HepG2 (cell line): ENCODE measurements around the gene ATG2A. TPM values are rescaled to one million over a fixed set of nuclear protein-coding genes. Genes with fewer than 3 reads are reported as not detected.

Experiments used
- CEBPG ChIP-seq: IDR thresholded peaks from 2 replicates; pipeline ENCODE4 v1.6.1; 2016
- KDM6A ChIP-seq: IDR thresholded peaks from 2 replicates; pipeline ENCODE4 v1.6.1; 2016; ENCODE audit warnings: low read depth
- NFIB ChIP-seq: sonication (generic); formaldehyde crosslinking; IDR thresholded peaks from 2 replicates; pipeline ENCODE4 v1.9.0; 2021; ENCODE audit warnings: missing genetic modification reagents, mild to moderate bottlenecking, borderline replicate concordance
- NPAS2 ChIP-seq: sonication (generic); formaldehyde crosslinking; IDR thresholded peaks from 2 replicates; pipeline ENCODE4 v1.8.0; 2022; ENCODE audit warnings: mild to moderate bottlenecking, missing genetic modification reagents, borderline replicate concordance
- SOX5 ChIP-seq: IDR thresholded peaks from 2 replicates; pipeline ENCODE4 v1.6.1; 2016; ENCODE audit warnings: borderline replicate concordance
- ZNF496 ChIP-seq: sonication (generic); formaldehyde crosslinking; IDR thresholded peaks from 2 replicates; pipeline ENCODE4 v1.8.1; 2023; ENCODE audit warnings: mild to moderate bottlenecking, moderate library complexity, missing genetic modification reagents; ENCODE audit not compliant: insufficient replicate concordance
- ZNF749 ChIP-seq: sonication (generic); formaldehyde crosslinking; IDR thresholded peaks from 2 replicates; pipeline ENCODE4 v1.8.0; 2022; ENCODE audit warnings: mild to moderate bottlenecking, missing genetic modification reagents, moderate library complexity, borderline replicate concordance
- polyA plus RNA-seq, 8 experiments: library from polyadenylated mRNA; depleted of rRNA in 3 of 8; stranded (reverse) in 7 of 8; unstranded in 1 of 8; fragments of >200 nt; fragmentation: Illumina TruSeq in 4 of 8; extraction: Trizol in 4 of 8; gene quantifications; 2 replicates each; pipeline versions ENCODE4 v1.2.1 to v1.2.3, GENCODE V29; 2011 to 2016; ENCODE audit warnings: low read depth in 4 of 8, missing spikeins in 1 of 8, mixed read lengths in 1 of 8; ENCODE audit not compliant: insufficient read depth in 1 of 8
- total RNA-seq, 5 experiments: library from RNA; depleted of rRNA; stranded (reverse); fragments of >200 nt; fragmentation: Illumina TruSeq; extraction: Trizol; gene quantifications; 2 replicates each; pipeline ENCODE4 v1.2.3, GENCODE V29; 2016; ENCODE audit warnings: low read depth in 1 of 5
- TF ChIP-seq, protein P1 (sequence below): sonication (generic); formaldehyde crosslinking; IDR thresholded peaks from 2 replicates; pipeline ENCODE4 v1.4.0; 2020; ENCODE audit warnings: mild to moderate bottlenecking, missing genetic modification reagents
- TF ChIP-seq, protein P2 (sequence below): sonication (generic); formaldehyde crosslinking; IDR thresholded peaks from 2 replicates; pipeline ENCODE4 v1.4.0; 2020; ENCODE audit warnings: missing genetic modification reagents, low read depth, mild to moderate bottlenecking, borderline replicate concordance
- TF ChIP-seq, protein P3 (sequence below): sonication (generic); formaldehyde crosslinking; IDR thresholded peaks from 2 replicates; pipeline ENCODE4 v1.5.0; 2020; ENCODE audit warnings: mild to moderate bottlenecking, missing genetic modification reagents
- TF ChIP-seq, protein P4 (sequence below): sonication (generic); formaldehyde crosslinking; IDR thresholded peaks from 2 replicates; pipeline ENCODE4 v1.8.0; 2022; ENCODE audit warnings: missing genetic modification reagents, mild to moderate bottlenecking, inconsistent platforms, borderline replicate concordance
- TF ChIP-seq, protein P5 (sequence below): sonication (generic); formaldehyde crosslinking; IDR thresholded peaks from 2 replicates; pipeline ENCODE4 v1.4.0; 2020; ENCODE audit warnings: mild to moderate bottlenecking, missing genetic modification reagents

The ATG2A gene
- total and polyA plus RNA-seq, 2 of the 13 experiments (the other 11 are each of a cell fraction or from before 2014, with no cell fraction given) = 6.7 to 8.0 TPM

DNA sequence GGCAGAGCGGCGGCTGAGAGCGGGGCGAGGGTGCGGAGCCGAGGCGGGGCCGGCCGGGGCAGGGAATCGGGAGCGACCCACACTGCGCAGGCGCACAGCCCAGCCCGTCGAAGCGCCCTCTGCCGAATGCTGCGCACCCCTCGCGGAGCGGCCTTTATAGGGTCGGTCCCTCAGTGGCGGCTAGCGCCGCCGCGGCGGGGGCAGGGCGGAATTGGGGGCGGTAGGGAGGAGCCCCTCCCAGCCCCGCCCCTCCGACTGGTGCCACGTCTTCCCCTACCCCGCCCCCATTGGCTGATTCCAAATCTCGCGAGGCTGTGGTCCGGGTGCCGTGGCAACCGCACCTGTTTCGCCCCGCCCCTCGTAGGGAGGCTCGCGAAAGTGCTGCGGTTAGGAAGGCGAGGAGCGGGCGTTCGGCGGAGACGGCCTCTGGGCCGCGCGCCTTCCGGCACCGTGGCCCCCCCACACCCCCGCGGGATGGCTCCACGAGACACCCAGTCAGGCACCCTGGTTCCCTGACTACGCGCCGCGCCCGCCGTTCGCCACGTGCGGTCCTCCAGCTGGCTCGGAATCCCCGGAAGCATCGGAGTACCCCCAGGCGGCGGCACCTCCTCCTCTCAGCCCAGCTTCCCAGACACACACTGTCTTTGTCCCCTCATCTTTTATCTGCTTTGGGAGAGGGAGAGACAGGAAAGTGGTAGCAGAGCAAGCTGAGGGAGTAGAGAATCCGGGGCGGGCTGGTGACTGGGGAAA lies 38.3 kb downstream of the ATG2A start, which contains the start of gene EHD1 (continued):
- TF ChIP-seq, protein P1, sequence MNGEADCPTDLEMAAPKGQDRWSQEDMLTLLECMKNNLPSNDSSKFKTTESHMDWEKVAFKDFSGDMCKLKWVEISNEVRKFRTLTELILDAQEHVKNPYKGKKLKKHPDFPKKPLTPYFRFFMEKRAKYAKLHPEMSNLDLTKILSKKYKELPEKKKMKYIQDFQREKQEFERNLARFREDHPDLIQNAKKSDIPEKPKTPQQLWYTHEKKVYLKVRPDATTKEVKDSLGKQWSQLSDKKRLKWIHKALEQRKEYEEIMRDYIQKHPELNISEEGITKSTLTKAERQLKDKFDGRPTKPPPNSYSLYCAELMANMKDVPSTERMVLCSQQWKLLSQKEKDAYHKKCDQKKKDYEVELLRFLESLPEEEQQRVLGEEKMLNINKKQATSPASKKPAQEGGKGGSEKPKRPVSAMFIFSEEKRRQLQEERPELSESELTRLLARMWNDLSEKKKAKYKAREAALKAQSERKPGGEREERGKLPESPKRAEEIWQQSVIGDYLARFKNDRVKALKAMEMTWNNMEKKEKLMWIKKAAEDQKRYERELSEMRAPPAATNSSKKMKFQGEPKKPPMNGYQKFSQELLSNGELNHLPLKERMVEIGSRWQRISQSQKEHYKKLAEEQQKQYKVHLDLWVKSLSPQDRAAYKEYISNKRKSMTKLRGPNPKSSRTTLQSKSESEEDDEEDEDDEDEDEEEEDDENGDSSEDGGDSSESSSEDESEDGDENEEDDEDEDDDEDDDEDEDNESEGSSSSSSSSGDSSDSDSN (CRISPR knock-in tag) = peak; percentile 91
- TF ChIP-seq ZNF749 (CRISPR knock-in tag) (no peak; the same call in 1 of the 2 replicates), CEBPG (CRISPR knock-in tag) (no peak), NFIB (CRISPR knock-in tag) (no peak), ZNF496 (CRISPR knock-in tag) (no peak), NPAS2 (CRISPR knock-in tag) (0 out of 2 replicates have a peak, but pooled peaks have one; percentile 20), KDM6A (CRISPR knock-in tag) (no peak), SOX5 (peak; percentile 32; the same call in 1 of the 2 replicates)
- TF ChIP-seq, protein P2, sequence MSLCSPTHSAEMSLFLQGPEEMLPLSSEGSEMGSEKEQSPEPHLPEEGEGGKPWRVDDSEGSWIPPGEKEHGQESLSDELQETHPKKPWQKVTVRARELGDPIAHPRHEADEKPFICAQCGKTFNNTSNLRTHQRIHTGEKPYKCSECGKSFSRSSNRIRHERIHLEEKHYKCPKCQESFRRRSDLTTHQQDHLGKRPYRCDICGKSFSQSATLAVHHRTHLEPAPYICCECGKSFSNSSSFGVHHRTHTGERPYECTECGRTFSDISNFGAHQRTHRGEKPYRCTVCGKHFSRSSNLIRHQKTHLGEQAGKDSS (CRISPR knock-in tag) = peak; percentile 65
- TF ChIP-seq, protein P3, sequence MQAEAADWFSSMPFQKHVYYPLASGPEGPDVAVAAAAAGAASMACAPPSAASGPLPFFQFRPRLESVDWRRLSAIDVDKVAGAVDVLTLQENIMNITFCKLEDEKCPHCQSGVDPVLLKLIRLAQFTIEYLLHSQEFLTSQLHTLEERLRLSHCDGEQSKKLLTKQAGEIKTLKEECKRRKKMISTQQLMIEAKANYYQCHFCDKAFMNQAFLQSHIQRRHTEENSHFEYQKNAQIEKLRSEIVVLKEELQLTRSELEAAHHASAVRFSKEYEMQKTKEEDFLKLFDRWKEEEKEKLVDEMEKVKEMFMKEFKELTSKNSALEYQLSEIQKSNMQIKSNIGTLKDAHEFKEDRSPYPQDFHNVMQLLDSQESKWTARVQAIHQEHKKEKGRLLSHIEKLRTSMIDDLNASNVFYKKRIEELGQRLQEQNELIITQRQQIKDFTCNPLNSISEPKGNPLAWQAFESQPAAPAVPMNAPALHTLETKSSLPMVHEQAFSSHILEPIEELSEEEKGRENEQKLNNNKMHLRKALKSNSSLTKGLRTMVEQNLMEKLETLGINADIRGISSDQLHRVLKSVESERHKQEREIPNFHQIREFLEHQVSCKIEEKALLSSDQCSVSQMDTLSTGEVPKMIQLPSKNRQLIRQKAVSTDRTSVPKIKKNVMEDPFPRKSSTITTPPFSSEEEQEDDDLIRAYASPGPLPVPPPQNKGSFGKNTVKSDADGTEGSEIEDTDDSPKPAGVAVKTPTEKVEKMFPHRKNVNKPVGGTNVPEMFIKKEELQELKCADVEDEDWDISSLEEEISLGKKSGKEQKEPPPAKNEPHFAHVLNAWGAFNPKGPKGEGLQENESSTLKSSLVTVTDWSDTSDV (CRISPR knock-in tag) = no peak; the same call in 1 of the 2 replicates
- TF ChIP-seq, protein P4, sequence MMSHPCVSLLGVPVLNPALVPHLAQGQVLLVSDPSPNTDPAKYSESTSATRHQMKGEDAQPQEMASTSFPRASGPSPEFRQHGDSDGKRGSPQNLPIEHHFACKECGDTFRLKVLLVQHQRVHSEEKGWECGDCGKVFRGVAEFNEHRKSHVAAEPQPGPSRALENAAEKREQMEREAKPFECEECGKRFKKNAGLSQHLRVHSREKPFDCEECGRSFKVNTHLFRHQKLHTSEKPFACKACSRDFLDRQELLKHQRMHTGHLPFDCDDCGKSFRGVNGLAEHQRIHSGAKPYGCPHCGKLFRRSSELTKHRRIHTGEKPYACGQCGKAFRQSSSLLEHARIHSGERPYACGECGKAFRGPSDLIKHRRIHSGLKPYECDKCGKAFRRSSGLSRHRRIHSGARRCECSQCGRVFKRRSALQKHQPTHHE (CRISPR knock-in tag) = peak; percentile 78; the same call in 1 of the 2 replicates
- TF ChIP-seq, protein P5, sequence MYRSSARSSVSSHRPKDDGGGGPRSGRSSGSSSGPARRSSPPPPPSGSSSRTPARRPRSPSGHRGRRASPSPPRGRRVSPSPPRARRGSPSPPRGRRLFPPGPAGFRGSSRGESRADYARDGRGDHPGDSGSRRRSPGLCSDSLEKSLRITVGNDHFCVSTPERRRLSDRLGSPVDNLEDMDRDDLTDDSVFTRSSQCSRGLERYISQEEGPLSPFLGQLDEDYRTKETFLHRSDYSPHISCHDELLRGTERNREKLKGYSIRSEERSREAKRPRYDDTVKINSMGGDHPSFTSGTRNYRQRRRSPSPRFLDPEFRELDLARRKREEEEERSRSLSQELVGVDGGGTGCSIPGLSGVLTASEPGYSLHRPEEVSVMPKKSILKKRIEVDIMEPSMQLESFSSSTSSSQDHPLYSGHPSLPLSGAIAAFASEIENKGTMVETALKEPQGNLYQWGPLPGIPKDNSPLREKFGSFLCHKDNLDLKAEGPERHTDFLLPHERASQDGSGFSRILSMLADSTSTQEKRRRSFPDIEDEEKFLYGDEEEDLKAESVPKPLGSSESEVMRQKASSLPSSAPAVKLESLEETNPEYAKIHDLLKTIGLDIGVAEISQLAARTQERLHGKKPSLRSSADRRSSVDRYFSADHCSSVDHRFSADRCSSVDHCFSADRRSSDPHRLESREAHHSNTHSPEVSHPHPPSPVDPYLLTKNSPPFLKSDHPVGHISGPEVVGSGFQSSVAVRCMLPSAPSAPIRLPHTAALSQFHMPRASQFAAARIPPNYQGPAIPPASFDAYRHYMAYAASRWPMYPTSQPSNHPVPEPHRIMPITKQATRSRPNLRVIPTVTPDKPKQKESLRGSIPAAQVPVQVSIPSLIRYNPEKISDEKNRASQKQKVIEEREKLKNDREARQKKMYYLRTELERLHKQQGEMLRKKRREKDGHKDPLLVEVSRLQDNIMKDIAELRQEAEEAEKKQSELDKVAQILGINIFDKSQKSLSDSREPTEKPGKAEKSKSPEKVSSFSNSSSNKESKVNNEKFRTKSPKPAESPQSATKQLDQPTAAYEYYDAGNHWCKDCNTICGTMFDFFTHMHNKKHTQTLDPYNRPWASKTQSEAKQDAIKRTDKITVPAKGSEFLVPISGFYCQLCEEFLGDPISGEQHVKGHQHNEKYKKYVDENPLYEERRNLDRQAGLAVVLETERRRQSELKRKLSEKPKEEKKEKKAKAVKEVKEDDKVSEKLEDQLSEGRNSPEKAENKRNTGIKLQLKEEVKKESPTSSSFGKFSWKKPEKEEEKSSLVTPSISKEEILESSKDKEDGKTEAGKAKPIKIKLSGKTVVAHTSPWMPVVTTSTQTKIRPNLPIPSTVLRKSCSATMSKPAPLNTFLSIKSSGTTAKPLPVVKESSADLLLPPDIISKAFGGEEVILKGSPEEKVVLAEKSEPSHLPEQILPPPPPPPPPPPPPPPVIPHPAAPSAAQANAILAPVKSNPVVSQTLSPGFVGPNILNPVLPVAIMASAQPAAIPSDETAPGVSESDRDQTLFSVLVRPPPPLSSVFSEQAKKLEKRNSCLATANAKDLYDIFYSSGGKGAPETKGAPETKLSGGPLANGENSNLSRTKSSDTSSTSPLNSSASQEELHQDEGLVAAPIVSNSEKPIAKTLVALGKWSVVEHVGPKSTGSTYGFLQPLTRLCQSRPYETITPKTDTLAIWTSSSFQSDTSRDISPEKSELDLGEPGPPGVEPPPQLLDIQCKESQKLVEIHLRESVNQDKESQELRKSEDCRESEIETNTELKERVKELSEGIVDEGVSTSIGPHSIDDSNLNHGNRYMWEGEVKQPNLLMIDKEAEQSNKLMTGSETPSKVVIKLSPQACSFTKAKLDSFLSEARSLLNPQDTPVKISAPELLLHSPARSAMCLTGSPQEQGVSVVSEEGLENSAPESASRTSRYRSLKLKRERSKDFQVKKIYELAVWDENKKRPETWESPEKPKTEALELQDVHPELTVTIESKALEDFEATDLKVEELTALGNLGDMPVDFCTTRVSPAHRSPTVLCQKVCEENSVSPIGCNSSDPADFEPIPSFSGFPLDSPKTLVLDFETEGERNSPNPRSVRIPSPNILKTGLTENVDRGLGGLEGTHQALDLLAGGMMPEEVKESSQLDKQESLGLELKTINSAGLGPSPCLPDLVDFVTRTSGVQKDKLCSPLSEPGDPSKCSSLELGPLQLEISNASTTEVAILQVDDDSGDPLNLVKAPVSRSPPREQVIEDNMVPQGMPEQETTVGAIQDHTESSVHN (CRISPR knock-in tag) = peak; percentile 70; the same call in 1 of the 2 replicates
